Anterior cingulate cortex (tissue), 58 donors: ENCODE results near the gene GALNT8.
"Not testable (repeated sequence)": the region's sequence is repeated elsewhere in the genome, so short reads cannot be mapped to it uniquely, and the experiment has no call there.

ENCODE experiments used
- DNase-seq, 58 donors: peaks; one replicate each; lab custom pipeline; 2025; lab: John Stamatoyannopoulos, UW

The GALNT8 gene

GRCh38 chr12:4719821-4720636, at the start of gene GALNT8:
Gene GALNT8 (plus strand): TSS chr12:4720400. CDS start chr12:4720678, 278 bp downstream.
- DNase-seq: no peak

- no peak for DNase-seq
Observed at GRCh38 chr12:4679711-4680110, 40.5 kb upstream of the GALNT8 start.

GRCh38 chr12:4681732-4682131, 38.5 kb upstream of the GALNT8 start:
- no peak for DNase-seq

- no peak for DNase-seq
Observed at GRCh38 chr12:4685317-4685716, 34.9 kb upstream of the GALNT8 start.

- DNase-seq: no peak
Observed at GRCh38 chr12:4690760-4691159, 29.4 kb upstream of the GALNT8 start.

- DNase-seq: peak in 37 of 58 donors; percentile 3 to 62 (median 23)
Observed at GRCh38 chr12:4700621-4701026, 19.6 kb upstream of the GALNT8 start.

GRCh38 chr12:4701395-4702190, 18.6 kb upstream of the GALNT8 start:
- DNase-seq: peak in 16 of 58 donors; percentile 2 to 34 (median 10)

- DNase-seq: no peak
Observed at GRCh38 chr12:4703676-4704075, 16.5 kb upstream of the GALNT8 start.

GRCh38 chr12:4705824-4706223, 14.4 kb upstream of the GALNT8 start:
- DNase-seq: no peak

GRCh38 chr12:4707306-4707705, 12.9 kb upstream of the GALNT8 start:
- DNase-seq: no peak

- DNase-seq: no peak
Observed at GRCh38 chr12:4710113-4710512, 10.1 kb upstream of the GALNT8 start.

GRCh38 chr12:4714879-4715278, 5.3 kb upstream of the GALNT8 start:
- no peak for DNase-seq

- no peak for DNase-seq
Observed at GRCh38 chr12:4717806-4718205, 2.4 kb upstream of the GALNT8 start.

- no peak for DNase-seq
Observed at GRCh38 chr12:4720637-4720995, 416 bp downstream of the GALNT8 start.

- DNase-seq: not testable (repeated sequence)
Observed at GRCh38 chr12:4721587-4721986, 1.4 kb downstream of the GALNT8 start.

- DNase-seq: peak in 1 of 58 donors; percentile 5
Observed at GRCh38 chr12:4723226-4723625, 3.0 kb downstream of the GALNT8 start.

GRCh38 chr12:4725057-4725456, 4.9 kb downstream of the GALNT8 start:
- no peak for DNase-seq

- no peak for DNase-seq
Observed at GRCh38 chr12:4734625-4735340, 14.6 kb downstream of the GALNT8 start.

- DNase-seq: no peak
Observed at GRCh38 chr12:4736091-4736490, 15.9 kb downstream of the GALNT8 start.

- DNase-seq: no peak
Observed at GRCh38 chr12:4738541-4738940, 18.3 kb downstream of the GALNT8 start.

- peak in 1 of 58 donors; percentile 4 for DNase-seq
Observed at GRCh38 chr12:4742416-4742970, 22.3 kb downstream of the GALNT8 start.
